SHP77 (cell line): Measurements from ENCODE around the gene UTF1.

ENCODE experiments used
- DNase-seq, 2 experiments: peaks; one replicate each; lab custom pipeline; 2025; lab: John Stamatoyannopoulos, UW

Gene UTF1

GRCh38 chr10:133279326-133280226 lies 49.6 kb downstream of the UTF1 start:
- no peak for DNase-seq

GRCh38 chr10:133280391-133281059 lies 50.5 kb downstream of the UTF1 start:
- DNase-seq = no peak

DNA sequence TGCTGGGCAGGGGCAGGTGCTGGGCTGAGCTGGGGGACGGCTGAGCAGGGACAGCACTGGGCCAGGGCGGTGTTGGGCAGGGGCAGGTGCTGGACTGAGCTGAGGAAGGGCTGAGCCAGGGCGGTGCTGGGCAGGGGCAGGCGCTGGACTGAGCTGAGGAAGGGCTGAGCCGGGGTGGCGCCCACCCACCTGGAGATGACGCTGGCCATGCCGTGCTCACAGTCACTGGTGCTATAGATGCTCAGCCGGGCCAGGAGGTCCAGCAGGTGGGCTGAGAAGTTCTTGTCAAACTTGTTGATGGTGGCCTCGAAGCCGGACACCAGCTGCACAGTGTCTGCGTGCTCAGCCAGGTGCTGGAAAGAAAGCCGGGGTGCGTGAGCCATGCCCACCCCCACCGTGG lies 51.1 kb downstream of the UTF1 start:
- DNase-seq = no peak
